GM20000 (cell line): Measurements from ENCODE around the gene MYO3B.

Experiments
- DNase-seq: peaks from one replicate; pipeline ENCODE4 v3.0.0; 2012; ENCODE audit warnings: low spot score
- CTCF ChIP-seq: IDR thresholded peaks from 2 replicates; pipeline ENCODE4 v1.5.1; 2012; ENCODE audit warnings: mild to moderate bottlenecking, control low read depth; ENCODE audit errors: extremely low read depth, missing control alignments

Gene MYO3B

DNA sequence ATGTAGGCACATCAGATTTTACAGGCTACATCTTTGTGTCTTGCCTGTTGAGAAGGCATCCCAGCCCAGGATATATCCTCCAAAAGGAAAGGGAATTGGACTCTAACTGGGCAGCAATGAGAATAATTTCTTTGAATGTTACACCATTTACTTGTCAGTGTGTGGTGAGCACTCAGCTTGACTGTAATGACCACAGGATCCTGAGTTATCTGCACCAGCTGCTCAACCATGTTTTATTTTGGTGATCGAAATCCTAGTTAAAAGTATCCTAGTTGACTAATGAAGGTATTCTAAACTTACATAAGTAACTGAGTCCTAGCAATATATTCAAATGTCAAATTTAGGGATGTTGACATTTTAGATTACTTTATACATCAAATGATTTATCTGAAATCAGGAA lies 123.0 kb downstream of the MYO3B start:
- TF ChIP-seq CTCF: no peak
- DNase-seq: no peak

DNA sequence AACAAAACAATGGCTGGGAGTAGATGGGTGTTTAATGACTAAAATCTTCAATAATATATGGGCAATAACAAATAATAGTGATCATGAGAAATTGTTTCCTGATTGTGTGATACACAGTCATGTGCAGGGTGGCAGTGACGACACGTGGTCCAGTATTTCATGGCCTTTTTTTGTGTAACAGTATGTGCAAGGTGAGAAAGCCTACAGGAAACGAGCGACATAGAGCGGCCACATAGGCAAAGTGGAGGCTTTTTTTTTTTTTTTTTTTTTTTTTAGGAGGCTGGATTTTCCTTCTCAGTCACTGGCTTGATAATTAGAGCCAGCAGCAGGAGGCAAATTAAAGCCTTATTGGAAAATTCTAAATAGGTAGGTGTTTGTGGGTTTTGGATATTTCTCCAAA lies 123.7 kb downstream of the MYO3B start:
- DNase-seq: no peak
- TF ChIP-seq CTCF: no peak

- DNase-seq: no peak
- TF ChIP-seq CTCF: no peak
These were observed 127.8 kb downstream of the MYO3B start for GRCh38 chr2:170305711-170306110.

- no peak for DNase-seq
- no peak for TF ChIP-seq CTCF
These were observed 128.4 kb downstream of the MYO3B start for GRCh38 chr2:170306293-170306873.

DNA sequence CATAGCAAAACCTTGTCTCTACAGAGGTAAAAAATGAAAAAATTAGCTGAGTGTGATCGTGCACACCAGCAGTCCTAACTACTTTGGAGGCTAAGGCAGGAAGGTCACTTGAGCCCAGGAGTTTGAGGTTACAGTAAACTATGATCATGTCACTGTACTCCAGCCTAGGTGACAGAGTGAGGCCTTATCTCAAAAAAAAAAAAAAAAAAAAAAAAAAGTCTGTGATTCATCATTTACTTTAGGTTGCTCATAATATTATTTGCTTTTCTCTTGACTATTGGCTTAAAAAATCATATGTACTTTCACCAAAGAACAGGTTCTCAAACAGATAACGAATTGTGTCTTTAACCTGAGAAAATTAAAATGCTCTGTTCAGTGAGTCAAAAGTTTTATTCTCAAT lies 129.1 kb downstream of the MYO3B start:
- TF ChIP-seq CTCF: no peak
- DNase-seq: no peak

DNA sequence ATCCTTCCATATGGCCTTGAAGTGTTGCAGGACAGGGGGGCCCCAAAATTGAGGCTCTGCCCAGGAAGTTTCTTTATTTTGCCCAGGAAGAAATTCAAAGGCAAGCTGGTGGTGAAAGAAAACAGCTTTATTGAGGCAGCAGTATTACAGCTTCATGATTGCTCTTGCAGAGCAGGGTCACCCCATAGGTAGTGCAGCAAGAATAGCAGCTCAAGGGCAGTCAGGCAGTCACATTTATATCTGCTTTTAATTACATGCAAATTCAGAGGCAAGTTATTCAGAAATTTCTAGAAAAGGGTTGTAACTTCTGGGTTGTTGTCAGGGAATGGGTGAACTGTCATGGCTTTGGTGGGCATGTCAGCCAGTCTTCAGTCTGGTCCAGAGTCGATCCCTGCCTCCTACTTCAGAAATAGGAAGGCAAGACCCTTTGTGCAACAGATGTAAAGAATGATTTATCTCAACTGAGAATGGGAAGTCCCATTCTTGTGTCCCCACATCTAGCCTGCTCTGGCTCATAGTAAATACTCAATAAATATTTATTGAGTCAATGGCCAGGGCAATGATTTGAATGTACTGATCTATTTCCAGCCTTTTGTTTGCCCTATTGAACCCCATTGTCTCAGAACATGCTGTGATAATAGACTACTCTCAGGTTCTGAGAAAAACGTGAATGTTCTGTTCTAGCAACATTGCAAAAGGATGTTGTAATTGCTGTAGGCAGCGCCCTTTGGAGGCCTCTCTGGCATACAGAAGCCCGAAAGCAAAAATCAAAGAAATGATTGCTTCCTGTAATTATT lies 129.8 kb downstream of the MYO3B start:
- DNase-seq: no peak
- no peak for TF ChIP-seq CTCF

DNA sequence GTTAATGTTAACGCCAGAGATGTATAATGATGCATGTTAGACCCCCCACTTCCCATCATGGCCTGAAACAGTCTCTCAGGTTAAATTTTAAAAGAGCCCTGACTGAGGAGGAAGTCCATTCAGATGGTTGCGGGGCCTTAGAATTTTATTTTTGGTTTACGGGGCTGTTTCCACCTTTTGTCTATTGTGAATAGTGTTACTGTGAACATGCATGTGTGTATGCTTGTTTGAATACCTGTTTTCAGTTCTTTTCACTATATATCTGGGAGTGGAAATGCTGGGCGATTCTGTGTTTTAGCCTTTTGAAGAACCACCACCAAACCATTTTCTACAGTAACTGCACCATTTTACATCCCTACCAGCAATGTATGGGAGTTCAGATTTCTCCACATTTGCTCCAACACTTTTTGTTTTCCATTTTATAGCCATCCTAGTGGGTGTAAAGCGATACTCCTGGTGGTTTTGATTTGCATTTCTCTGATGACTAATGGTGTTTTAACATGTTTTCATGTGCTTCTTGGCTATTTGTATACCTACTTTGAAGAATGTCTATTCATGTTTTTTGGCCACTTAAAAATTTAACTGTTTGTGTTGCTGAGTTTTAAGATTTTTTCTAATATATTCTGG lies 133.0 kb downstream of the MYO3B start:
- DNase-seq: no peak
- TF ChIP-seq CTCF: no peak
